Natural killer cell (primary cell): Measurements from ENCODE around the gene FBXO34. TPM values are rescaled to one million over a fixed set of nuclear protein-coding genes. Genes with fewer than 3 reads are reported as not detected.

Experiments used
- ATAC-seq, 3 donors: fragments of 150-1000 bp in 2 of 3; fragments of 200-7000 bp in 1 of 3; cut with Tn5 transposase; 1 replicate in 1 of 3; 2 replicates in 2 of 3; pipeline ENCODE4 v1.10.0; 2021; ENCODE audit warnings: mild to moderate bottlenecking in 2 of 3, moderate library complexity in 2 of 3
- DNase-seq, 2 donors: peaks; one replicate each; pipeline versions ENCODE4 v3.0.0 to v3.0.0-alpha.2; 2013 to 2021; ENCODE audit warnings: mixed read lengths in 1 of 2
- H3K27ac ChIP-seq: one replicate; pipeline ENCODE4 v1.5.1; 2013; ENCODE audit warnings: mild to moderate bottlenecking, low read length
- H3K27me3 ChIP-seq: one replicate; pipeline ENCODE4 v1.6.1; 2013; ENCODE audit warnings: low read length; ENCODE audit not compliant: control insufficient read depth, insufficient read depth
- H3K36me3 ChIP-seq: one replicate; pipeline ENCODE4 v1.6.1; 2013; ENCODE audit warnings: low read length; ENCODE audit not compliant: control insufficient read depth, insufficient read depth
- H3K4me1 ChIP-seq: one replicate; pipeline ENCODE4 v1.6.1; 2013; ENCODE audit warnings: low read length; ENCODE audit not compliant: control insufficient read depth, insufficient read depth
- H3K4me3 ChIP-seq: one replicate; pipeline ENCODE4 v1.5.1; 2013; ENCODE audit warnings: low read length
- H3K9me3 ChIP-seq: one replicate; pipeline ENCODE4 v1.6.1; 2013; ENCODE audit warnings: low read length; ENCODE audit not compliant: control insufficient read depth, insufficient read depth
- H3K27ac Mint-ChIP-seq, 2 donors: one replicate each; pipeline ENCODE4 v1.8.0; 2022; ENCODE audit warnings: mild to moderate bottlenecking in 2 of 2, mixed read lengths in 2 of 2, moderate library complexity in 1 of 2
- H3K27me3 Mint-ChIP-seq, 2 donors: one replicate each; pipeline ENCODE4 v1.8.0; 2022; ENCODE audit warnings: low read depth in 2 of 2, mixed read lengths in 2 of 2
- H3K36me3 Mint-ChIP-seq: one replicate; pipeline ENCODE4 v1.8.0; 2022; ENCODE audit warnings: mixed read lengths
- H3K4me1 Mint-ChIP-seq, 2 donors: one replicate each; pipeline ENCODE4 v1.8.0; 2022; ENCODE audit warnings: mixed read lengths in 2 of 2
- H3K4me3 Mint-ChIP-seq: one replicate; pipeline ENCODE4 v1.8.0; 2022; ENCODE audit warnings: mild to moderate bottlenecking, moderate library complexity, mixed read lengths
- H3K9me3 Mint-ChIP-seq, 2 donors: one replicate each; pipeline ENCODE4 v1.8.0; 2022; ENCODE audit warnings: mixed read lengths in 2 of 2
- WGBS: methylation state at CpG from one replicate; pipeline ENCODE4 v1.1.7; 2013; ENCODE audit warnings: missing lambda C conversion rate; ENCODE audit not compliant: insufficient coverage; 5-methylcytosine and 5-hydroxymethylcytosine counted together
- intact Hi-C: fragments of 100-400 bp; cut with micrococcal nuclease; formaldehyde crosslinking; loops from one replicate; pipeline ENCODE4 v1.14.2; 2022
- total RNA-seq, 4 donors: library from RNA; stranded (reverse); fragments of 120-200 nt in 1 of 4; gene quantifications; one replicate each; pipeline versions ENCODE4 v1.2.3 to v1.2.4, GENCODE V29; 2013 to 2022
- TF ChIP-seq, protein P1 (sequence below): fragments of 200-600 bp; IDR thresholded peaks from one replicate; pipeline ENCODE4 v1.8.0; 2022; ENCODE audit warnings: antibody characterized with exemption

FBXO34 gene
- total RNA-seq, 3 donors from 2014 or later (not counting 1 experiment from before 2014, with no cell fraction given), result 34.7 to 39.3 (median 36.6) TPM

DNA sequence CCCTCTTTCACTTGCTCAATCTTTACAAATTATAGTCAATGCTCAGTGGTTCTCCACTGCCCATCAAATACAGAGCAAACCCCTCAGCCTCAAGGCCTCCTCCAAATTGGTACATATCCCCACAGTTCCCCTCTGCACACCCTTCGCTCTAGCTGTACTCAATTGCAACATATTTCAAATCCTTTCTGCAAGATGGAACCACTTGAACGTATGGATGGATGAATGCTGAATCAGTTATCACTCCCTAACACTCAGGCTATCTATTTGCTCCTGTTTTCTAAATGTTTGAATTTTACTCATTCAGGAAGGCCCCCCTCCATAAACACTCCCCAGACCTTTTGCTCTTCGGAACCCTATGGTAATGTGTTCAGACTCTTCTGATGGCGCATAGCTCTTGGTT lies 115.9 kb downstream of the FBXO34 start:
- WGBS, result 98% methylated on average over 4 of the region's 4 CpGs
- Histone ChIP-seq H3K27ac (peak overlapping the region; percentile 91), H3K27me3 (no peaks in the 10 kb centered on the region), H3K4me3 (no peak overlapping the region), H3K36me3 (peaks cover 26% of the 10 kb centered on the region), H3K9me3 (no peaks in the 10 kb centered on the region), H3K4me1 (peaks cover 14% of the 10 kb centered on the region)
- no peak for ATAC-seq
- peak overlapping the region; percentile 1 for H3K4me3 Mint-ChIP-seq
- TF ChIP-seq, protein P1, sequence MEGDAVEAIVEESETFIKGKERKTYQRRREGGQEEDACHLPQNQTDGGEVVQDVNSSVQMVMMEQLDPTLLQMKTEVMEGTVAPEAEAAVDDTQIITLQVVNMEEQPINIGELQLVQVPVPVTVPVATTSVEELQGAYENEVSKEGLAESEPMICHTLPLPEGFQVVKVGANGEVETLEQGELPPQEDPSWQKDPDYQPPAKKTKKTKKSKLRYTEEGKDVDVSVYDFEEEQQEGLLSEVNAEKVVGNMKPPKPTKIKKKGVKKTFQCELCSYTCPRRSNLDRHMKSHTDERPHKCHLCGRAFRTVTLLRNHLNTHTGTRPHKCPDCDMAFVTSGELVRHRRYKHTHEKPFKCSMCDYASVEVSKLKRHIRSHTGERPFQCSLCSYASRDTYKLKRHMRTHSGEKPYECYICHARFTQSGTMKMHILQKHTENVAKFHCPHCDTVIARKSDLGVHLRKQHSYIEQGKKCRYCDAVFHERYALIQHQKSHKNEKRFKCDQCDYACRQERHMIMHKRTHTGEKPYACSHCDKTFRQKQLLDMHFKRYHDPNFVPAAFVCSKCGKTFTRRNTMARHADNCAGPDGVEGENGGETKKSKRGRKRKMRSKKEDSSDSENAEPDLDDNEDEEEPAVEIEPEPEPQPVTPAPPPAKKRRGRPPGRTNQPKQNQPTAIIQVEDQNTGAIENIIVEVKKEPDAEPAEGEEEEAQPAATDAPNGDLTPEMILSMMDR, result no peak
- no peaks in the 10 kb centered on the region for H3K9me3 Mint-ChIP-seq
- intact Hi-C loops, result no loop called here
- no peaks in the 10 kb centered on the region for H3K27me3 Mint-ChIP-seq
- H3K36me3 Mint-ChIP-seq, result peaks cover 13% of the 10 kb centered on the region
- peak overlapping the region; percentile 78 to 94 for H3K27ac Mint-ChIP-seq
- peaks cover 14 to 18% of the 10 kb centered on the region in 2 donors for H3K4me1 Mint-ChIP-seq
- no peak for DNase-seq

DNA sequence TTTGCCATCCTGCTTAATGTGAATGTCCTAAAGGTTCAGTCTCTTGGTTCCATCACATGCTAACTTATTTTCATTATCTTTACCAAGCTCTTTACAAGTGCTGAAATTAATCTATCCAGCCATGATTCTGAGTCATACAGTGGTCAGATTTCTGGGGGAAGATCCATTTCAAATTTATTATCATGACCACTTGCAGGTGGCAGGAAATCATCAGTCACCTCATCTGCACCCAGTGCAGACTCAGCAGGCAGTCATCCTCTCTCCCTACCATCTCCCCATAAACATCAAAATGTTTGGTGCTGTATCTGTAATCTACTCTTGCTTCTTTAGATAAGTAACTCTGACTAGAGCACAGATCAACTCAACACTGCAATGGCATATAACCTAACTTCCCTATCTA lies 116.9 kb downstream of the FBXO34 start:
- Mint-ChIP-seq H3K27me3 (no peaks in the 10 kb centered on the region), H3K27ac (peak overlapping the region; percentile 43 to 78), H3K4me1 (peaks cover 14 to 18% of the 10 kb centered on the region in 2 donors), H3K36me3 (peaks cover 13% of the 10 kb centered on the region), H3K9me3 (no peaks in the 10 kb centered on the region), H3K4me3 (no peak overlapping the region)
- ATAC-seq (no peak), DNase-seq (no peak)
- TF ChIP-seq, protein P1, result no peak
- Histone ChIP-seq H3K9me3 (no peaks in the 10 kb centered on the region), H3K4me3 (no peak overlapping the region), H3K36me3 (peaks cover 26% of the 10 kb centered on the region), H3K27me3 (no peaks in the 10 kb centered on the region), H3K4me1 (peaks cover 14% of the 10 kb centered on the region), H3K27ac (no peak overlapping the region)
- intact Hi-C loops, result no loop called here

DNA sequence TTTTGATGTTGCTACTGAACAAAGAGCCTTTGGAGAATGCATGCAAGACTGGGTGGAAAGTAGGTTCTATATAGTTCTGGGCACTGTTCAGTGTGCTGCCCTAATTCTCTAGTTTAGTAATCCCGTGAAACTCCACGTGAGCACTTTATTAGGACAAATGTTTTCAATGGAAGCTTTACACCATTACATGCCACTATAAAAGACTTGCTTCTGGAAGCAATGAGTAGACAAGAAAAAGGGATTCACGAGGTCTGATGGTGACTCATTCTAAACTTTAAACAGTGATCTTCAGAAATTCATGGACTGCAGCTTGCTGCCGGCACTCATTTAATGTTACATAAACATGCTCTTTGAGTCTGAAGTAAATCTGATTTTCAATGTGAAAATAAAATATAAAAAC lies 118.1 kb downstream of the FBXO34 start:
- H3K36me3 Mint-ChIP-seq, result peaks cover 13% of the 10 kb centered on the region
- no peaks in the 10 kb centered on the region for H3K9me3 Mint-ChIP-seq
- no peak overlapping the region for H3K27ac Mint-ChIP-seq
- peaks cover 14 to 18% of the 10 kb centered on the region in 2 donors for H3K4me1 Mint-ChIP-seq
- DNase-seq (no peak), ATAC-seq (no peak)
- H3K27me3 ChIP-seq, result no peaks in the 10 kb centered on the region
- peaks cover 27% of the 10 kb centered on the region for H3K36me3 ChIP-seq
- no peak overlapping the region for H3K4me3 Mint-ChIP-seq
- intact Hi-C loops, result no loop called here
- H3K27ac ChIP-seq, result no peak overlapping the region
- H3K9me3 ChIP-seq, result no peaks in the 10 kb centered on the region
- no peaks in the 10 kb centered on the region for H3K27me3 Mint-ChIP-seq
- no peak overlapping the region for H3K4me3 ChIP-seq
- TF ChIP-seq, protein P1, result no peak
- WGBS, result 97% methylated on average over 3 of the region's 4 CpGs
- peaks cover 14% of the 10 kb centered on the region for H3K4me1 ChIP-seq

DNA sequence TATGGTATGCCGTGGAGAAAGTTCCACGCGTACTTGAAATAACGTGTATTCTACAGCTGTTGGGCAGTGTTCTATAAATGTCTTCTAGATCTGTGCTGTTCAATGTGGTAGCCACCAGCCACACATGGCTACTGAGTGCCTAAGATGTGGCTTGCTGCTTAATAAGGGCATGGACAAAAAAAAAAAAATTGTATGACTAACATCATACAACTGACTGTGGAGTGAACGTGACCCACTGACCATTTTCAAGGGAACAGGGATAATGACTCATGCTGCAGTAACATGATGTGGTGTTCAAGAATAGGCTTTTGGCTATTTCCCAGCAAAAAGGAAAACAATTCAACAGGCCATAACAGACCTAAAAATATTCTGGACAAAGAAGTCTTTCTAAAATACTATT lies 127.5 kb downstream of the FBXO34 start:
- Mint-ChIP-seq H3K9me3 (no peaks in the 10 kb centered on the region), H3K4me3 (no peak overlapping the region), H3K27ac (no peak overlapping the region), H3K36me3 (peaks cover 8% of the 10 kb centered on the region), H3K27me3 (no peaks in the 10 kb centered on the region), H3K4me1 (peaks cover 5 to 11% of the 10 kb centered on the region in 2 donors)
- no peak overlapping the region for H3K4me3 ChIP-seq
- 93% methylated on average over 5 of the region's 5 CpGs for WGBS
- no peak overlapping the region for H3K27ac ChIP-seq
- H3K27me3 ChIP-seq, result no peaks in the 10 kb centered on the region
- DNase-seq, result no peak
- TF ChIP-seq, protein P1, result no peak
- peaks cover 19% of the 10 kb centered on the region for H3K36me3 ChIP-seq
- H3K4me1 ChIP-seq, result no peaks in the 10 kb centered on the region
- intact Hi-C loops, result no loop called here
- no peak for ATAC-seq
- no peaks in the 10 kb centered on the region for H3K9me3 ChIP-seq
